NCI-H2227 (cell line): ENCODE measurements around the gene USP22.

Source experiments
- DNase-seq: peaks from one replicate; lab custom pipeline; 2025; ENCODE audit not compliant: unreplicated experiment; lab: John Stamatoyannopoulos, UW

USP22 gene

GRCh38 chr17:20960871-20961270, 81.9 kb downstream of the USP22 start:
- no peak for DNase-seq

- no peak for DNase-seq
These were observed 87.1 kb downstream of the USP22 start for GRCh38 chr17:20955427-20956323.

- DNase-seq, result no peak
These were observed 88.0 kb downstream of the USP22 start for GRCh38 chr17:20954794-20955193.

- DNase-seq, result no peak
These were observed 90.6 kb downstream of the USP22 start for GRCh38 chr17:20952183-20952582.
